ENCODE data around the gene TUBB.

Gene TUBB

DNA sequence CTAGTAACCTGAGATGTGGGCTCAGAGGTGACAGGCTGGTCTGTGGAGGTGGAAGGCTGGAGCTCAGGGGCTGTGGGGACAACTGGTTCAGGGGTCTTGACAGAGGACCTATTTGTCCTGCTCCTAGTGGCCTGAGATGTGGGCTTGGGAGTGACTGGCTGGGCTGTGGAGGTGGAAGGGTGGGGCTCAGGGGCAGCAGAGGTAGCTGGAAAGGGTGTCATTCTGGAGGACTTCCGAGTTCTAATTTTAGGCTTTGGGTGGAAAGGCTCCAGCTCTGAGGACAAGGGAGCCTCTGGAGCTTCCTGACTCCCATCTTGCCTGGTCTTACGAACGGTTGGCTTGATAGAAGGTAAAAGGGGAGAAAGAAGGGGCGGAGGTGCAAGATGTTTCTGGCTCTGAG is 14.5 kb upstream of the TUBB start:
- no peak overlapping the region for H3K4me3 ChIP-seq (ENCODE audit: low read depth, low read length)
- DNase-seq (ENCODE audit: low read depth), result no peak
- TF ChIP-seq CTCF (IDR thresholded peaks at IDR 0.05; ENCODE audit: low read depth, low read length) (no peak), POLR2A (IDR thresholded peaks at IDR 0.05; ENCODE audit: extremely low read depth, insufficient read length) (no peak), MYC (IDR thresholded peaks at IDR 0.05; ENCODE audit: low read depth, low read length) (no peak)
- TF ChIP-seq, protein P1, sequence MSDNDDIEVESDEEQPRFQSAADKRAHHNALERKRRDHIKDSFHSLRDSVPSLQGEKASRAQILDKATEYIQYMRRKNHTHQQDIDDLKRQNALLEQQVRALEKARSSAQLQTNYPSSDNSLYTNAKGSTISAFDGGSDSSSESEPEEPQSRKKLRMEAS (IDR thresholded peaks at IDR 0.05; ENCODE audit: low read depth, low read length), result no peak

DNA sequence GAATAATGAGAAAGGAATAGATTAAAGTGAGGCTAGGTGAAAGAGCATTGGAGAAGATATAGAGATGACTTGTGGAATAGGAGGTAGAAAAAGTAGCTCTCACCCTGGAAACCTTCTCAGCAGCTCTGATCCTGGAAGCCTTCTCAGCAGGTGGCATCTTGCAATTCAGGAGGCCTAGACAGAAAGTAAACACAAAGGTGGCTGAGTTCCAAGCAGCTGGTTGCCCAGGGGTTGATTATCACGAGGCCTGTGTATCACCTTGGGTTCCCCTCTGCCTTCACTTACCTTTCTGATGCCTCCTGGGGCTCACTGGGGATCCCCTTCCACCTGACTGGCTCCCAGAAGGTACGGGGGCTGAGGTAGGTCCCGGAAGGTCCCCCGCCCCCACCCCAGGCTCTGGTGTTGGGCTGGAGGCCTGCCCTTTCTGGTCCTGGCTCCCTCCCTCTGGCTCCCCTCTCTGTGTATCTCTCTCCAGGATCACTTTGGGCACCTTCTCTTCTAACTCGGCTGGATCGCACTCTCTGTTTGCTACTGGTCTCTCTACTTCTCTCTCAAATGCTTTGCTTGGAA is 12.8 kb upstream of the TUBB start:
- TF ChIP-seq MYC (IDR thresholded peaks at IDR 0.05; ENCODE audit: low read depth, low read length) (no peak), POLR2A (IDR thresholded peaks at IDR 0.05; ENCODE audit: extremely low read depth, insufficient read length) (no peak), CTCF (IDR thresholded peaks at IDR 0.05; ENCODE audit: low read depth, low read length) (no peak)
- TF ChIP-seq, protein P1 (IDR thresholded peaks at IDR 0.05; ENCODE audit: low read depth, low read length), result no peak
- no peak for DNase-seq (ENCODE audit: low read depth)
- no peak overlapping the region for H3K4me3 ChIP-seq (ENCODE audit: low read depth, low read length)

DNA sequence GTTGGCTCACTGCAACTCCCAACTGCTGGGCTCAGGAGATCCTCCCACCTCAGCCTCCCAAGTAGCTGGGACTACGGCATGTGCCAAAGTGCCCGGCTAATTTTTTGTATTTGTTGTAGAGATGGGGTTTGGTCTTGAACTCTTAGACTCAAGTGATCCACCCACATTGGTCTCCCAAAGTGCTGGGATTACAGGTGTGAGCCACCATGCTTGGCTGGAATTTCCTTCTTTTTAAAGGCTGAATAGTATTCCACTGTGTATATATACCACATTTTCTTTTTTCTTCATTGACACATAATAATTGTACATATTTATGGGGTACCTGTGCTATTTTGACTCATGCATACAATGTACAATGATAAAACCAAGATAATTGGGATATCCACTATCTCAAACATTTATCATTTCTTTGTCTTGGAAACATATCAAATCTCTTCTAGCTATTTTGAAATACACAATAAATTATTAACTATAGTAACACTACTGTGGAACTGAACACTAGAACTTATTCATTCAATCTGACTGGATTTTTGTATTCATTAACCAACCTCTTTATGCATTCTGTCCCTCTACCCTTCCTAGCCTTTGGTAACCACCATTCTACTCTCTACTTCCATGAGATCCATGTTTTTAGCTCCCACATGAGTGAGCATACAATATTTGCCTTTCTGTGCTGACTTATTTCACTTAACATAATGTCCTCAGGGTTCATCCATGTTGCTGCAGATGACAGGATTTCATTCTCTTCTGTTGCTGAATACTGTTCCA is 10.9 kb upstream of the TUBB start:
- TF ChIP-seq MYC (IDR thresholded peaks at IDR 0.05; ENCODE audit: low read depth, low read length) (no peak), POLR2A (IDR thresholded peaks at IDR 0.05; ENCODE audit: extremely low read depth, insufficient read length) (no peak), CTCF (IDR thresholded peaks at IDR 0.05; ENCODE audit: low read depth, low read length) (no peak)
- TF ChIP-seq, protein P1 (IDR thresholded peaks at IDR 0.05; ENCODE audit: low read depth, low read length), result no peak
- H3K4me3 ChIP-seq (ENCODE audit: low read depth, low read length), result no peak overlapping the region
- no peak for DNase-seq (ENCODE audit: low read depth)

GRCh38 chr6:30711758-30712380 is 8.3 kb upstream of the TUBB start:
- no peak for TF ChIP-seq POLR2A (IDR thresholded peaks at IDR 0.05; ENCODE audit: extremely low read depth, insufficient read length)
- TF ChIP-seq, protein P1 (IDR thresholded peaks at IDR 0.05; ENCODE audit: low read depth, low read length), result no peak
- TF ChIP-seq CTCF (IDR thresholded peaks at IDR 0.05; ENCODE audit: low read depth, low read length), result no peak
- TF ChIP-seq MYC (IDR thresholded peaks at IDR 0.05; ENCODE audit: low read depth, low read length), result no peak
- DNase-seq (ENCODE audit: low read depth), result no peak
- H3K4me3 ChIP-seq (ENCODE audit: low read depth, low read length), result no peak overlapping the region

DNA sequence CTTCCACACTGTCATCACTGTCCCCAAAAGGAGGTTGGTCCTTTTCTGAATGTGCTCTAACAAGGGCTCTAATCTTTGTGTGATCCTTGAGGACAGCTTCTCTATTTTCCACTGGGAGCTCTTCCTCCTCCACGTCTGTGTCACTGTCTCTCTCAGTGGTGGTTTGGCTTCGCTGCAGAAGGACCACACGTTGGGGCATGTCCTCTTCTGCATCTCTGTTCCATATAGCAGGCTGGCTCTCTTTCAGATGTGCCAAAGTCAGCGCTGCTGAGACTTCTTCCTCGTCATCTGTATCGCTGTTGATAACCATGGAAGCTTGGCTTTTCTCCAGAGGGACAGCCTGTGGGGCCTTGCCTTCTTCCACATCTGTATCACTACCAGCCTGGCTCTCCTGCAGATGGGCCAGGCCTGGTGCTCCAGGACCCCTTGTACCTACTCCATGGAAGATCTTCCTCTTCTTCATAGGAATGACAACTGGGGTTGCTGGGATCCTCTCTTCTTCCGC is 7.7 kb upstream of the TUBB start:
- H3K4me3 ChIP-seq (ENCODE audit: low read depth, low read length), result no peak overlapping the region
- TF ChIP-seq CTCF (IDR thresholded peaks at IDR 0.05; ENCODE audit: low read depth, low read length) (no peak), POLR2A (IDR thresholded peaks at IDR 0.05; ENCODE audit: extremely low read depth, insufficient read length) (no peak), MYC (IDR thresholded peaks at IDR 0.05; ENCODE audit: low read depth, low read length) (no peak)
- TF ChIP-seq, protein P1 (IDR thresholded peaks at IDR 0.05; ENCODE audit: low read depth, low read length), result no peak
- DNase-seq (ENCODE audit: low read depth), result no peak
